Measurements from ENCODE around the gene PPP1R15A.
"Not testable (repeated sequence)": the region's sequence is repeated elsewhere in the genome, so short reads cannot be mapped to it uniquely, and the experiment has no call there.

PPP1R15A gene

GRCh38 chr19:48915757-48916156 lies 43.5 kb downstream of the PPP1R15A start:
- no peak for DNase-seq (ENCODE audit: low read depth in 2 of 2)

- DNase-seq (ENCODE audit: low read depth in 2 of 2): no peak
These were observed 45.9 kb downstream of the PPP1R15A start for GRCh38 chr19:48918071-48918470.

GRCh38 chr19:48918801-48919247 lies 46.6 kb downstream of the PPP1R15A start:
- DNase-seq (ENCODE audit: low read depth in 2 of 2): no peak

GRCh38 chr19:48919271-48919670 lies 47.0 kb downstream of the PPP1R15A start:
- not testable (repeated sequence) for DNase-seq (ENCODE audit: low read depth in 2 of 2)

- no peak for DNase-seq (ENCODE audit: low read depth in 2 of 2)
These were observed 48.7 kb downstream of the PPP1R15A start for GRCh38 chr19:48920949-48921348.

- no peak for DNase-seq (ENCODE audit: low read depth in 2 of 2)
These were observed 49.7 kb downstream of the PPP1R15A start for GRCh38 chr19:48921721-48922500.

GRCh38 chr19:48922548-48923490 lies 50.6 kb downstream of the PPP1R15A start:
- no peak for DNase-seq (ENCODE audit: low read depth in 2 of 2)

- no peak for DNase-seq (ENCODE audit: low read depth in 2 of 2)
These were observed 53.1 kb downstream of the PPP1R15A start for GRCh38 chr19:48925240-48925843.

Data from stimulated activated CD8-positive, alpha-beta memory T cell treated with anti-CD3 and anti-CD28 coated beads, Interleukin-2, amount 100 ng/mL, for 48 hours (primary cell).